GM18505 (cell line): Measurements from ENCODE around the gene TIGD6.
"Not testable (repeated sequence)": the region's sequence is repeated elsewhere in the genome, so short reads cannot be mapped to it uniquely, and the experiment has no call there.

Experiments
- ATAC-seq: cut with Tn5 transposase; IDR thresholded peaks from one replicate; pipeline ENCODE4 v1.9.1; 2021; ENCODE audit not compliant: unreplicated experiment
- POLR2A ChIP-seq: IDR thresholded peaks from 4 replicates; pipeline ENCODE4 v1.6.1; 2011; ENCODE audit warnings: borderline replicate concordance; ENCODE audit not compliant: insufficient read depth, insufficient read length; ENCODE audit errors: extremely low read depth

TIGD6 gene

GRCh38 chr5:149954798-149955197 is 45.7 kb downstream of the TIGD6 start:
- ATAC-seq = no peak
- no peak for TF ChIP-seq POLR2A

- no peak for TF ChIP-seq POLR2A
- ATAC-seq = no peak
Measured at GRCh38 chr5:149953436-149954121, 46.9 kb downstream of the TIGD6 start.

GRCh38 chr5:149951138-149951749 is 49.2 kb downstream of the TIGD6 start:
- no peak for TF ChIP-seq POLR2A
- no peak for ATAC-seq

GRCh38 chr5:149948993-149949392 is 51.5 kb downstream of the TIGD6 start:
- no peak for TF ChIP-seq POLR2A
- ATAC-seq = no peak

GRCh38 chr5:149946118-149946517 is 54.3 kb downstream of the TIGD6 start:
- no peak for TF ChIP-seq POLR2A
- no peak for ATAC-seq

- TF ChIP-seq POLR2A = no peak
Measured at GRCh38 chr5:149944666-149945065, 55.8 kb downstream of the TIGD6 start, which contains the start of gene PDE6A. PDE6A (minus strand) TSS chr5:149944793; CDS start chr5:149944673, 120 bp downstream.

GRCh38 chr5:149943177-149943949 is 57.1 kb downstream of the TIGD6 start:
- not testable (repeated sequence) for ATAC-seq

More at GRCh38 chr5:149944666-149945065, 55.8 kb downstream of the TIGD6 start, which contains the start of gene PDE6A:
- ATAC-seq = no peak
